GM12872 (cell line): ENCODE data around the gene ZNF683.

Experiments
- TF ChIP-seq, protein P1 (sequence below): IDR thresholded peaks from 3 replicates; pipeline ENCODE4 v1.5.1; 2011; ENCODE audit warnings: low read depth, mild to moderate bottlenecking, low read length, moderate library complexity; ENCODE audit not compliant: insufficient read depth

ZNF683 gene

DNA sequence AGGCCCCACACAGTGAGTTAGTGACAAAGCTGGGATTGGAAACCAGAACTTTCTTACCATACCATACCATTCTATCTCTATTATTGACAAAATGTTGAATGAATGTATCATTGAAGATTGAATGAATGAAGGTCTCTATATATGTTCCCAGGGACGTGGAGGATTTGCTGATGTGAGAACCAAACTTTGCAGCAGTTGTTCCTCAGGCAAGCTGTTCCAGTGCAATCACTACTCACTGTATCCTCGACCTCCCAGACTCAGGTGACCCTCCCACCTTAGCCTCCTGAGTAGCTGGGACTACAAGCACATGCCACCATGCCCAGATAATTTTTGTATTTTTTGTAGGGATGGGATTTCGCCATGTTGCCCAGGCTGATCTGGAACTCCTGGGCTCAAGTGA, 26.5 kb upstream of the ZNF683 start:
- TF ChIP-seq, protein P1, sequence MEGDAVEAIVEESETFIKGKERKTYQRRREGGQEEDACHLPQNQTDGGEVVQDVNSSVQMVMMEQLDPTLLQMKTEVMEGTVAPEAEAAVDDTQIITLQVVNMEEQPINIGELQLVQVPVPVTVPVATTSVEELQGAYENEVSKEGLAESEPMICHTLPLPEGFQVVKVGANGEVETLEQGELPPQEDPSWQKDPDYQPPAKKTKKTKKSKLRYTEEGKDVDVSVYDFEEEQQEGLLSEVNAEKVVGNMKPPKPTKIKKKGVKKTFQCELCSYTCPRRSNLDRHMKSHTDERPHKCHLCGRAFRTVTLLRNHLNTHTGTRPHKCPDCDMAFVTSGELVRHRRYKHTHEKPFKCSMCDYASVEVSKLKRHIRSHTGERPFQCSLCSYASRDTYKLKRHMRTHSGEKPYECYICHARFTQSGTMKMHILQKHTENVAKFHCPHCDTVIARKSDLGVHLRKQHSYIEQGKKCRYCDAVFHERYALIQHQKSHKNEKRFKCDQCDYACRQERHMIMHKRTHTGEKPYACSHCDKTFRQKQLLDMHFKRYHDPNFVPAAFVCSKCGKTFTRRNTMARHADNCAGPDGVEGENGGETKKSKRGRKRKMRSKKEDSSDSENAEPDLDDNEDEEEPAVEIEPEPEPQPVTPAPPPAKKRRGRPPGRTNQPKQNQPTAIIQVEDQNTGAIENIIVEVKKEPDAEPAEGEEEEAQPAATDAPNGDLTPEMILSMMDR: no peak

DNA sequence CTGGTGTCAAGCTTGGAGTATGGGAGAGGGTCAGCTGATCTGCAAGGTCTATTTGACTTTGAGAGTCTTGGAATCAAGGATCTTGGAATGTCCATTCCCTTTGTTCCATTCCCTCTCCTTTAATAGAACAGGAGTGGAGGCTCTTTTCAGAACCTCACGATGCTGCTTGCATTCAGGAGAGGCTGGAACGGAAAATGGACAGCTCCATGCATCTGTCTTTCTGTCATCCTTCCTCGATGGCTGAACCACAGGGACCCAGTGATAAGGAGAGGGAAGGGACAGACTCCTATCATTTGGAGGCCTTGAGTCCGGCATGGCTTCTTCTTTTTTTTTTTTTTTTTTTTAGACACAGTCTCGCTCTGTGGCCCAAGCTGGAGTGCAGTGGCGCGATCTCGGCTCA, 23.2 kb upstream of the ZNF683 start:
- TF ChIP-seq, protein P1: no peak

DNA sequence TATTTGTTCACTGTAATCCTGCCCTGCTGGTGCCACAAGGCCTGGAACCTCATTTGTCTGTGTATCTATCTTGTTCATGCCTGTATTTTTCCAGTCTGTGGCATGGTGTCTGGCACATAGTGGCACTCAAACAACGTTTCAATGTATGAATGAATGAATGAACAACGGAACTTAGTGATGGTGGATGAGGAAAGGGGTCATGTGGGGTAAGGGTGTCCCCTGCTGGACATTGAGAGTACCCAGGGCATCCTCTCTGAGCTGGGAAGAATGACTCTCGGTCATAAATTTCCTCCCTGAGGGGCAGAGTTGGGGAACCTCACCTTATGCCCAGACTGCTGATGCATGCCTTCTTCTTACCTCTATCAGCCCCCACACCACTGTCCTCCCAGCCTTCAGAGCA, 18.9 kb upstream of the ZNF683 start:
- TF ChIP-seq, protein P1: peak; percentile 69

DNA sequence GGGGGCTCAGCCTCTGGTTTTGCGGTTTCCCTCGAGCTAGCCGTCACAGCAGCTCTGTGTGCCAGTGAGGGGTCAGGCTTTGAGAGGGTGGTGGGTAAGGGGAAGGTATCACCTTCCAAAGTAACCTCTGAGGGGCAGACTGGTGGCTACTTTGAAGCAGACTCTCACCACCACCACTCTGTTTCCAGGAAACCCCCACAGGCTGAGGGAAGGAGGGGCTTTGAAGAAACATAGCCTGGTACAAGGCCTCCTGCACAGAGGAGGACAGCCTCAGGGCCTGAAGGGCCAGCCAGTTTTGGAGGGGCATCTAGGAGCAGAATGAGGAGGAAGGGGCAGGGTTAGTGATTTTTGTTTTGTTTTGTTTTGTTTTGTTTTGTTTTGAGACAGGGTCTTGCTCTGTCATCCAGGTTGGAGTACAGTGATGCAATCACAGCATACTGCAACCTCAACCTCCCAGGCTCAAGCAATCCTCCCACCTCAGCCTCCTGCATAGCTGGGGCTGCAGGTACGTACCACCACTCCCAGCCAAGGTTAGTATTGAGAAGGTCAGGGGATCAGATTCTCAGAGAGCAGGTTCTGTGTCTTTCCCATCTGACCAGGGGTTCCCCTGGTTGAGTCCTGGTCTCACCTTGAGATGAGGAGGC, 17.2 kb upstream of the ZNF683 start:
- TF ChIP-seq, protein P1: no peak

DNA sequence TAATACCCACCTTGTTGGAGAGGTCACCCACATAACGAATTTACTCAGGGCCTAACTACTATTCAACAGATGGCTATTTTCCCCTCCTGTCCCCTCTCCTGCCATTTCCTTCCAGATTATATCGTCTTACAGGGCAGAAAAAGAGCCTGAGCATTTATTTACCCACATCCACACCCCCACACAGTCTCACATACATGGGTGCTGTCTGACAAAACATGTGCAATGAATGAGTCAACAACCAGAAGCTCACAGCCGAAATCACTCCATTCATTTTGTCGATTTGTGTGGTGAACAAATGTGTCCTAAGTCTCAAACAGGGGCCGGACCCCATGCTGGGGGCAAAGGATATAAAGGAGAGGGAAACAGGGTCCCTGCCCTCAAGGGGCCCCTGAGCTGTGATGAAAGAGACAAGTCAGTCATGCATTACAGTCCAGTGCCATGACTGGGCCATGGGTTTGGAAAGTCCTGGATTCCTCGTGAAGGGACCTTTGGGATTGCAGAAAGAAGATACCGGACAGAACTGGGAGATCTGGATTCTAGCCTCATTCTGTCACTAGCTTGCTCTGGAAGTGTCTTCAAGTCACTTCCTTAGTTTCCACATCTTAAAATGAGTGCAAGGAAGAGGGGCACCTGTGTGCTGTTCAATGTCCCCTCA, 16.4 kb upstream of the ZNF683 start:
- TF ChIP-seq, protein P1: no peak

DNA sequence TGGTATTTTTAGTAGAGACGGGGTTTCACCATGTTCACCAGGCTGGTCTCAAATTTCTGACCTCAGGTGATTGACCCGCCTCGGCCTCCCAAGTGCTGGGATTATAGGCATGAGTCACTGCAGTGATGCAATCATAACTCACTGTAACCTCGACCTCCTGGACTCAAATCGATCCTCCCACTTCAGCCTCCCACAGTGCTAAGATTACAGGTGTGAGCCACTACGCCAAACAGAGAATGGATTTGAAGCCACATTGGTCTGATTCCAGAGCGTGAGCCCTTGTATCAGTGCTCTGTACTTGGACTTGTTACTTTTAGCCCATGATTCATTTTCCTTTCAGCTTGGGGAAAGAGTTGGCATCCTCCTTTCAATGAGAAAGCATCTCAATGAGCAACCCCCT, 14.9 kb upstream of the ZNF683 start:
- TF ChIP-seq, protein P1: no peak

DNA sequence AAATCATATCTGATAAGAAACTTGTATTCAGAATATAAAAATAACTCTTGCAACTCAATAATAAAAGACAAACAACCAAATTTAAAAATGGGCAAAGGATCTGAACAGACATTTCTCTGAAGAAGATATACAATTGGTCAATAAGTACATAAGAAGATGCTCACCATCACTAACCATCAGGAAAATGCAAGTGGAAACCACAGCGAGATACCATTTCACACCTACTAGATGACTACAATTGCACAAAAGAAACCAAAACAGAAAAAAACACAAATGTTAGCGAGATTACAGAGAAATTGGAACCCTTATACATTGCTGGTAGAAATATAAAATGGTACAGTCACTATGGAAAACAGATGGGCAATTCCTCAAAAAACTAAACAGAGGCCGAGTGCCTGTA, 11.5 kb upstream of the ZNF683 start:
- TF ChIP-seq, protein P1: no peak

DNA sequence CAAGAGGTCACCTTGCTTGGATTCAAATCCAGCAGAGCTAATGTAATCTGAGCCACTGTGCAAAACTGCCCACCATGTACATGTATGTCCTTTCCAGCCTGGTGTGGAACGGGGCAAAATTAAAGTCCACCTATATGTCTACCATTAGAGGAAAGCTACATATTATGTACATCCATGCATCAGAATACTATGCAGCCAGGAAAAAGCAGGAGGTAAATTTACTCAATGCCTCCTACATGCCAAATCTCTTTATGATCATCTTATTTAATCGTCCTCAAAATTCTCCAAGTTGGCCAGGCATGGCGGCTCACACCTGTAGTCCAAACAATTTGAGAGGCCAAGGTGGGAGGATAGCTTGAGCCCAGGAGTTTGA, 6.3 kb upstream of the ZNF683 start:
- TF ChIP-seq, protein P1: no peak
